Esophagus muscularis mucosa (tissue), 3 donors: ENCODE measurements around the gene RHBDL1.

Experiments used
- EP300 ChIP-seq: sonication (generic); formaldehyde crosslinking; IDR thresholded peaks from one replicate; pipeline ENCODE4 v1.6.1; 2017; ENCODE audit warnings: antibody characterized with exemption
- POLR2AphosphoS5 ChIP-seq, 2 donors: sonication (generic); formaldehyde crosslinking; IDR thresholded peaks; one replicate each; pipeline ENCODE4 v1.6.1; 2017; ENCODE audit warnings: antibody characterized with exemption in 2 of 2

- TF ChIP-seq POLR2AphosphoS5 (IDR thresholded peaks at IDR 0.05) (no peak), EP300 (no peak)
Measured at GRCh38 chr16:633336-634050, 42.0 kb upstream of the RHBDL1 start.
